H9 (cell line): ENCODE data around the gene HSPD1. TPM values are rescaled to one million over a fixed set of nuclear protein-coding genes. Genes with fewer than 3 reads are reported as not detected.

Experiments used
- DNase-seq: peaks from one replicate; pipeline ENCODE4 v3.0.0-alpha.2; 2017
- H2AFZ ChIP-seq: one replicate; pipeline ENCODE4 v1.6.1; 2013; ENCODE audit warnings: mild to moderate bottlenecking, low read length, control low read depth, moderate library complexity
- H2AK5ac ChIP-seq: 2 replicates; pipeline ENCODE4 v1.6.1; 2013; ENCODE audit warnings: low read length, control low read depth, mixed read lengths; ENCODE audit not compliant: insufficient read length
- H2BK120ac ChIP-seq: one replicate; pipeline ENCODE4 v1.6.1; 2013; ENCODE audit warnings: low read depth, mild to moderate bottlenecking, low read length, control low read depth, inconsistent platforms; ENCODE audit not compliant: poor library complexity, severe bottlenecking
- H2BK12ac ChIP-seq: 2 replicates; pipeline ENCODE4 v1.6.1; 2013; ENCODE audit warnings: low read length, control low read depth, mixed read lengths, low read depth; ENCODE audit not compliant: insufficient read length
- H2BK15ac ChIP-seq: 2 replicates; pipeline ENCODE4 v1.6.1; 2013; ENCODE audit warnings: low read depth, low read length, control low read depth
- H2BK20ac ChIP-seq: one replicate; pipeline ENCODE4 v1.6.1; 2013; ENCODE audit warnings: low read depth, mild to moderate bottlenecking, low read length, control low read depth, inconsistent platforms; ENCODE audit not compliant: poor library complexity, severe bottlenecking
- H2BK5ac ChIP-seq: 2 replicates; pipeline ENCODE4 v1.6.1; 2013; ENCODE audit warnings: low read length, control low read depth, mixed read lengths; ENCODE audit not compliant: insufficient read length
- H3K14ac ChIP-seq: 2 replicates; pipeline ENCODE4 v1.6.1; 2013; ENCODE audit warnings: low read length, control low read depth; ENCODE audit not compliant: insufficient read depth
- H3K18ac ChIP-seq: 2 replicates; pipeline ENCODE4 v1.6.1; 2013; ENCODE audit warnings: low read depth, mild to moderate bottlenecking, mixed read lengths, low read length, control low read depth; ENCODE audit not compliant: insufficient read length
- H3K23ac ChIP-seq: 2 replicates; pipeline ENCODE4 v1.6.1; 2013; ENCODE audit warnings: low read length, control low read depth, mixed read lengths, low read depth; ENCODE audit not compliant: insufficient read length
- H3K23me2 ChIP-seq: 2 replicates; pipeline ENCODE4 v1.6.1; 2013; ENCODE audit warnings: low read depth, mild to moderate bottlenecking, mixed read lengths, low read length, control low read depth; ENCODE audit not compliant: insufficient read length, poor library complexity, severe bottlenecking
- H3K27ac ChIP-seq: 2 replicates; pipeline ENCODE4 v1.5.1; 2013; ENCODE audit warnings: low read length, control low read depth, mixed read lengths, low read depth; ENCODE audit not compliant: insufficient read length
- H3K27me3 ChIP-seq: 2 replicates; pipeline ENCODE4 v1.6.1; 2013; ENCODE audit warnings: low read length, control low read depth, inconsistent platforms; ENCODE audit not compliant: insufficient read depth
- H3K4ac ChIP-seq: 2 replicates; pipeline ENCODE4 v1.6.1; 2013; ENCODE audit warnings: low read depth, mild to moderate bottlenecking, control low read depth, inconsistent platforms, low read length, moderate library complexity
- H3K4me1 ChIP-seq: 2 replicates; pipeline ENCODE4 v1.6.1; 2013; ENCODE audit warnings: low read length, control low read depth, inconsistent platforms; ENCODE audit not compliant: insufficient read depth
- H3K4me2 ChIP-seq: 2 replicates; pipeline ENCODE4 v1.6.1; 2013; ENCODE audit warnings: low read length, control low read depth, mixed read lengths; ENCODE audit not compliant: insufficient read length, insufficient read depth
- H3K56ac ChIP-seq: 2 replicates; pipeline ENCODE4 v1.6.1; 2013; ENCODE audit warnings: low read depth, mild to moderate bottlenecking, mixed read lengths, low read length, control low read depth; ENCODE audit not compliant: insufficient read length
- H3K79me1 ChIP-seq: 2 replicates; pipeline ENCODE4 v1.6.1; 2013; ENCODE audit warnings: low read depth, mild to moderate bottlenecking, moderate library complexity, low read length, control low read depth, inconsistent platforms; ENCODE audit not compliant: insufficient read depth, poor library complexity, severe bottlenecking
- H3K79me2 ChIP-seq: 2 replicates; pipeline ENCODE4 v1.6.1; 2013; ENCODE audit warnings: low read length, control low read depth, inconsistent platforms; ENCODE audit not compliant: insufficient read depth
- H3K9ac ChIP-seq: 2 replicates; pipeline ENCODE4 v1.6.1; 2013; ENCODE audit warnings: low read length, control low read depth, mixed read lengths; ENCODE audit not compliant: insufficient read length; ENCODE audit errors: extremely low read depth
- H3K9me3 ChIP-seq: one replicate; pipeline ENCODE4 v1.6.1; 2013; ENCODE audit warnings: low read depth, low read length, inconsistent platforms; ENCODE audit not compliant: control insufficient read depth
- H3T11ph ChIP-seq: one replicate; pipeline ENCODE4 v1.6.1; 2013; ENCODE audit warnings: mild to moderate bottlenecking, low read length, control low read depth, inconsistent platforms
- H4K20me1 ChIP-seq: one replicate; pipeline ENCODE4 v1.6.1; 2013; ENCODE audit not compliant: control insufficient read depth, insufficient read length, insufficient read depth
- H4K5ac ChIP-seq: 2 replicates; pipeline ENCODE4 v1.6.1; 2013; ENCODE audit warnings: low read depth, mild to moderate bottlenecking, mixed read lengths, low read length, control low read depth; ENCODE audit not compliant: insufficient read length
- H4K8ac ChIP-seq: replicated peaks from 2 replicates; pipeline ENCODE4 v1.6.1; 2013; ENCODE audit warnings: low read length, control low read depth, mixed read lengths, low read depth; ENCODE audit not compliant: insufficient read length
- H4K91ac ChIP-seq: 2 replicates; pipeline ENCODE4 v1.6.1; 2013; ENCODE audit warnings: low read depth, mild to moderate bottlenecking, moderate library complexity, mixed read lengths, low read length, control low read depth; ENCODE audit not compliant: insufficient read length
- H3K27ac Mint-ChIP-seq, 3 experiments: 2 replicates in 2 of 3; 3 replicates in 1 of 3; pipeline ENCODE4 v1.8.0; 2020 to 2021; ENCODE audit warnings: mixed read lengths in 3 of 3, mild to moderate bottlenecking in 1 of 3, moderate library complexity in 1 of 3
- H3K27me3 Mint-ChIP-seq: 2 replicates; pipeline ENCODE4 v1.8.0; 2021; ENCODE audit warnings: low read depth, mild to moderate bottlenecking, moderate library complexity, mixed read lengths
- H3K36me3 Mint-ChIP-seq, 3 experiments: 2 replicates in 2 of 3; 3 replicates in 1 of 3; pipeline ENCODE4 v1.8.0; 2020 to 2021; ENCODE audit warnings: low read depth in 3 of 3, mixed read lengths in 3 of 3; ENCODE audit not compliant: insufficient read depth in 1 of 3
- H3K4me1 Mint-ChIP-seq, 2 experiments: 2 replicates each; pipeline ENCODE4 v1.8.0; 2020; ENCODE audit warnings: mixed read lengths in 2 of 2
- H3K4me3 Mint-ChIP-seq, 2 experiments: 2 replicates in 1 of 2; 3 replicates in 1 of 2; pipeline ENCODE4 v1.8.0; 2020 to 2021; ENCODE audit warnings: mild to moderate bottlenecking in 2 of 2, mixed read lengths in 2 of 2, moderate library complexity in 1 of 2
- H3K9me3 Mint-ChIP-seq, 2 experiments: 2 replicates in 1 of 2; 3 replicates in 1 of 2; pipeline ENCODE4 v1.8.0; 2020; ENCODE audit warnings: mild to moderate bottlenecking in 2 of 2, mixed read lengths in 2 of 2, moderate library complexity in 1 of 2
- WGBS: extraction: QIAGEN DNeasy Blood & Tissue Kit; methylation state at CpG from one replicate; pipeline ENCODE4 v1.1.7; 2013; ENCODE audit warnings: missing lambda C conversion rate, low lambda C conversion rate, mixed read lengths; ENCODE audit not compliant: insufficient read length; ENCODE audit errors: extremely low coverage; 5-methylcytosine and 5-hydroxymethylcytosine counted together
- total RNA-seq: library from RNA; stranded (reverse); gene quantifications from 2 replicates; pipeline ENCODE4 v1.2.1, GENCODE V29; 2021
- TF ChIP-seq, protein P1 (sequence below): fragments of 200-600 bp; sonication (generic); conservative IDR thresholded peaks from 3 replicates; pipeline ENCODE4 v1.8.0; 2021; ENCODE audit warnings: antibody characterized with exemption, mild to moderate bottlenecking

HSPD1 gene
- total RNA-seq, 1 experiment from 2014 or later = 846 TPM

DNA sequence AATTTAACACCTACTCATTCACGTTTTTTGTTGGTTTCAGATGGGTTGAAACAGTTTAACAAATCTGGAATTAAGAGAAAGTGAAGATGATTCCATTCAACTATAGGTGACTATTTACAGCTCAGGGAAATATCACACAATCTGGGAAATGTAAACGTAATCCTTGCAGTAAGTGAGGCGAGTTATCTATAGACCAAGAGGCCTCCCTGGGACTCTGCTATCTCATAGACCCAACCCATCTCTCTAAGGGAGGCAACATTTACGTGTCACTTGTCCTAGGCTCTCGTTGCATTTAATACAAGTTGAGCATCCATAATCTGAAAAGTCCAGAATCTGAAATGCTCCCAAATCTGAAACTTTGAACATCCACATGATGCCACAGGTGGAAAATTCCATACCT, 14.3 kb upstream of the HSPD1 start:
- H3K4me3 Mint-ChIP-seq = no peak overlapping the region

More for the DNA sequence above, 14.3 kb upstream of the HSPD1 start:
- H2AFZ ChIP-seq = no peak overlapping the region
- Mint-ChIP-seq H3K36me3 (peaks cover 0 to 3% (median 1%) of the 10 kb centered on the region in 3 experiments; a peak in 2 of 7 replicates), H3K9me3 (no peaks in the 10 kb centered on the region), H3K27me3 (no peaks in the 10 kb centered on the region; the same call in 1 of the 2 replicates), H3K27ac (no peak overlapping the region), H3K4me1 (peaks cover 15 to 23% of the 10 kb centered on the region in 2 experiments)
- peaks cover 7% of the 10 kb centered on the region for H3K23me2 ChIP-seq
- H3K18ac ChIP-seq = no peak overlapping the region
- no peak overlapping the region for H2BK20ac ChIP-seq
- no peak overlapping the region for H2BK12ac ChIP-seq
- no peaks in the 10 kb centered on the region for H3K79me1 ChIP-seq
- no peak overlapping the region for H2BK15ac ChIP-seq
- WGBS = no CpG with 5 or more reads among the region's 5 CpGs
- H2BK120ac ChIP-seq = no peak overlapping the region
- no peak overlapping the region for H3K56ac ChIP-seq
- no peak overlapping the region for H4K5ac ChIP-seq
- H3K23ac ChIP-seq = no peak overlapping the region
- H3K4me2 ChIP-seq = no peak overlapping the region
- TF ChIP-seq, protein P1, sequence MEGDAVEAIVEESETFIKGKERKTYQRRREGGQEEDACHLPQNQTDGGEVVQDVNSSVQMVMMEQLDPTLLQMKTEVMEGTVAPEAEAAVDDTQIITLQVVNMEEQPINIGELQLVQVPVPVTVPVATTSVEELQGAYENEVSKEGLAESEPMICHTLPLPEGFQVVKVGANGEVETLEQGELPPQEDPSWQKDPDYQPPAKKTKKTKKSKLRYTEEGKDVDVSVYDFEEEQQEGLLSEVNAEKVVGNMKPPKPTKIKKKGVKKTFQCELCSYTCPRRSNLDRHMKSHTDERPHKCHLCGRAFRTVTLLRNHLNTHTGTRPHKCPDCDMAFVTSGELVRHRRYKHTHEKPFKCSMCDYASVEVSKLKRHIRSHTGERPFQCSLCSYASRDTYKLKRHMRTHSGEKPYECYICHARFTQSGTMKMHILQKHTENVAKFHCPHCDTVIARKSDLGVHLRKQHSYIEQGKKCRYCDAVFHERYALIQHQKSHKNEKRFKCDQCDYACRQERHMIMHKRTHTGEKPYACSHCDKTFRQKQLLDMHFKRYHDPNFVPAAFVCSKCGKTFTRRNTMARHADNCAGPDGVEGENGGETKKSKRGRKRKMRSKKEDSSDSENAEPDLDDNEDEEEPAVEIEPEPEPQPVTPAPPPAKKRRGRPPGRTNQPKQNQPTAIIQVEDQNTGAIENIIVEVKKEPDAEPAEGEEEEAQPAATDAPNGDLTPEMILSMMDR = no peak
- H4K20me1 ChIP-seq = no peaks in the 10 kb centered on the region
- H3K9me3 ChIP-seq = no peaks in the 10 kb centered on the region
- no peaks in the 10 kb centered on the region for H3K27me3 ChIP-seq
- no peak overlapping the region for H3K9ac ChIP-seq
- H3K27ac ChIP-seq = no peak overlapping the region
- H2BK5ac ChIP-seq = no peak overlapping the region
- DNase-seq = no peak
- no peak overlapping the region for H3K4ac ChIP-seq
- peaks cover 16% of the 10 kb centered on the region; the same call in 1 of the 2 replicates for H3K79me2 ChIP-seq
- H3K4me1 ChIP-seq = 0 out of 2 replicates have a peak, but pooled peaks cover 3% of the 10 kb centered on the region
- no peak overlapping the region for H3T11ph ChIP-seq
- no peak overlapping the region for H4K91ac ChIP-seq
- no peak overlapping the region for H3K14ac ChIP-seq
- no peak overlapping the region for H4K8ac ChIP-seq
- no peak overlapping the region for H2AK5ac ChIP-seq
